ENCODE measurements around the gene TPM3. TPM values are rescaled to one million over a fixed set of nuclear protein-coding genes. Genes with fewer than 3 reads are reported as not detected.
A peak's percentile ranks its signal among the peaks of the same experiment; 100 is the strongest.
"Not testable (repeated sequence)": the region's sequence is repeated elsewhere in the genome, so short reads cannot be mapped to it uniquely, and the experiment has no call there.

The TPM3 gene
- polyA plus RNA-seq, 4 donors = 249 to 292 (median 288) TPM

DNA sequence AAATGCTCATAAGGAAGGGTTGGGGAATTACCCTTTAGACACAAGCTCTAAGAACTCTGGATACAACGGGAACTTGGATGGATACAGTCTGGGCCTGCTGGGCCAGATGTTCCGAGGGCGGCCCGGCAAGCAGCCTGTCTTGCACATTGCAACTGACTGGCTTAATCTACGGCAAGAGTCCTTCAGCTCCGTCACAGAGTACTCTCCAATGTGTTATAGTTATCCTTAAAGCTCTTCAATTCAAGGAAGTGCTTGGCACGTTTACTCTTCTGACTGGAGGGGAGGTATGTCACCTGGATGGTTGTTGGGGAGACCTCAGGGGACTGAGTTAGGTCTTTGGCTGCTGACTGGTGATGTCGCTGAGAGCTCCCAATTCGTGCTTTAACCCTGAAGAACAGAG lies 15.4 kb upstream of the TPM3 start:
- DNase-seq (ENCODE audit: low read depth in 4 of 4, low spot score in 2 of 4) = no peak

DNA sequence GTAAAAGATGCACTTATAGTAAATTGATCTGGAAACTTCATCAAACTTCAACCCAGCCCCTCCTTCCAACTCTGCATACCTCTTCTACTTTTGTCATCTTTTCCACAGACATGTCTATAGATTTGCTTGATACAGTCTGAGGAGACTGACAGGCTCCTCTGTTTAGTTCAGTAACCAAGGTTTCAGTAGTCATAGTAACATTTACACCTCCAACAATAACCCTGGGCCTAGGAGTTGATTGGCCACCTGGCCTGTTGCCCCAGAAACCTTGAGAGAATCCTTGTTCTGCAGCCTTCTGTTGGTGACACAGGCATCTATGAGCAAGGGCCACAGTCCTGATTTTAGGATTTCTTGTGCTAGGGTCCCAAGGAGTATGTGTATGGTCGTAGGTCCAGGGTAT lies 14.3 kb upstream of the TPM3 start, which contains the start of gene CFAP141:
Gene CFAP141 (minus strand): TSS at position 138 of the 400 bp plus-strand sequence. CDS start 26 bp downstream, at position 112.
- no peak for DNase-seq (ENCODE audit: low read depth in 4 of 4, low spot score in 2 of 4)

DNA sequence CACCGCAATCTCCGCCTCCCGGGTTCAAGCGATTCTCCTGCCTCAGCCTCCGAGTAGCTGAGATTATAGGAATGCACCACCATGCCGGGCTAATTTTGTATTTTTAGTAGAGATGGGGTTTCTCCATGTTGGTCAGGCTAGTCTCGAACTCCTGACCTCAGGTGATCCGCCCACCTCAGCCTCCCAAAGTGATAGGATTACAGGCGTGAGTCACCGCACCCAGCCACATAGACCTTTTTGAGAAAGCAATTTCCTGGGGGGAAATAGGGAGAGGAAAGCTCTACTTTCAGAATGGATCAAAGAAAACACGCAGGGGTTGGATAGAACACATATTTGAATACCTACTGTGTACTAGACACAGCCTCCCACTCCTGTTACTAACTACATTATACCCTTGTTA lies 13.9 kb upstream of the TPM3 start:
- not testable (repeated sequence) for DNase-seq (ENCODE audit: low read depth in 4 of 4, low spot score in 2 of 4)

DNA sequence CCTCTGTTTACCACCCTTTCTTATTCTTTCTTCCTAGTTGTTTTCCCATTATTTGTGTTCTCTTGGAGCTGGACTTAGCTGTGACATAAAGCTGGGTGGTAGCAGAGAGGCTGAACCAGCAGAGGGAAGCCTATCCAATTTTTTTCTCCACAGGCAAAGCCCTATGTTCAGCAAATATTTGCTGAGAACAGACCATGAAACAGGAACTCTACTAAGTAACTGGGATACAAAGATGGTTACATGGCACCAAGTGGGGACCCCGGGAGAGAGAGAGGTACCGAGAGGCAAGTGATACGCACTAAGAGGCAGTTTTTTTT lies 7.6 kb upstream of the TPM3 start:
- no peak for DNase-seq (ENCODE audit: low read depth in 4 of 4, low spot score in 2 of 4)

DNA sequence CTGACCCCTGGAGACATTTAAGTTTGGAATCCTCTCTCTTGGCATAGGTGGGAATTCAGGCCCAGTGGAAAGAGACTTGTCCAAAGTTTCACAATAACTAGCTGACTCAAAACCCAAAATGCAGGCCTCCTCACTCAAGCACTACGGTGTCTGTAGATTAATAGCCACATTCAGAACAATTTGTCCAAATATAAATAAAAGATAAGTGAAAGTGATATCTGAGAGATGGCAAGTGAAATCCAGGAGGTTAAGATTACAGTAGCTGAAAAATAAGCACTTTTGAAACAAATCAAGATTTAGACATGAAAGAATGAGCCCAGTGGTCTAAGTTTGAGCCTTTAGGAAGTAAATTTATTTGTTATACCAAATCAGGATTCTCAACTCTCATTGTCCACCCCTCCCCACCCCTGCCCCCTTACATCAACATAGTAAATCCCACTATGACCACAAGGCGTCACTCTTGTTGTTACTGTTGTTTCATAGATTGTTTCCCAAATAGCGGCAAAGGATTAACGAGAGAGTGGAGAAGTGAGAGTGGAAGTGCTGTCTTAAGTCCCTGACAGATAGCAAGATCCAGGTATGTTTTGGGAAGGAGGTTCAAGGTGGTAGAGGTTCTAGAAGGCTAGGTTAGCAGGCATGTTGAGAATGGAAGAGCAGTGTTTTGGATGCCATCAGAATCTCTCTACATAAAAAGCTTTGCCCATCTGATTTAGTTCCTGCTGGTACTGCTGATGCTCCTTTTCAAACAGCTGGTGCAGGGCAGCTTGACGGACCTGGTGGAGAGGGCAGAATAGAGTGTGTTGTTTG lies 7.1 kb upstream of the TPM3 start:
- DNase-seq (ENCODE audit: low read depth in 4 of 4, low spot score in 2 of 4) = peak in 2 of 4 donors; percentile 31 to 75

DNA sequence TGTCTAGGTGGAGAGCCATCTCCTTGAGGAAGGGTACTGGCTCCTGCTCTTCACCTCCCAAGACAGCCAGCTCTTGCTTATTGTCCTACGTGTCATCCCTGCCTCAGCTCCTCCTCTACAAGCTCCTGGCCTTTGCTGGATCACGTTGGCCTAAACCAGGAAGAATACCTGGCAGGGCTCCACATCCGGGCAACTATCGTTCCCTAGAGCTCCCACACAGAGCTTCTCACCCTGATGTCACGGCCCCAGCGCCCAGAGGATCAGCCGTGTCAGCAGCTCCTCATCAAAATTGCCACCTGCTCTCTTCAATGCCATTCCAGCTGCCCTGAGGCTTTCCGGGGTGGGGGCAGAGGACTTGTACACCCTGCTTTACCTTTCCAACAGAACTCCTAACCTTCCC lies 1.9 kb upstream of the TPM3 start:
- no peak for DNase-seq (ENCODE audit: low read depth in 4 of 4, low spot score in 2 of 4)

DNA sequence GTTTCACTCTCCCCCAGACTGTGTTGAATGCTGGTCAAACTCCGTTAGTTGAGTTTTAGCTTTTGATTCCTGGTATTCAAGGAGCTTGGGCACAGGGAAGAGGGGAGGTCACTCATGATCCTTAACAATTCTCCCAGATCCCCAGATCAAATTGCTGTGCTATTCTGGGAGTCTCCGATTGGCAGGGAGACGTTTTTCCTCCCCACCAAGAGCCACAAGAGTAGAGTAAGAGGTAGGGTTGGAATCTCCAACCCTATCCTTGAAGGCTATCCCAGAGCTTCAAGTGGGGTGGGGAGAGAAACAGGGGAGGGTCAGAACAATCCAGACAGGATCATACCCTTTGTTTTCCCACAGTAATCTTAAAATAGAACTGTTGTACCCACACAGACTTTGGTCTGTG lies 576 bp upstream of the TPM3 start:
- DNase-seq (ENCODE audit: low read depth in 4 of 4, low spot score in 2 of 4) = no peak

DNA sequence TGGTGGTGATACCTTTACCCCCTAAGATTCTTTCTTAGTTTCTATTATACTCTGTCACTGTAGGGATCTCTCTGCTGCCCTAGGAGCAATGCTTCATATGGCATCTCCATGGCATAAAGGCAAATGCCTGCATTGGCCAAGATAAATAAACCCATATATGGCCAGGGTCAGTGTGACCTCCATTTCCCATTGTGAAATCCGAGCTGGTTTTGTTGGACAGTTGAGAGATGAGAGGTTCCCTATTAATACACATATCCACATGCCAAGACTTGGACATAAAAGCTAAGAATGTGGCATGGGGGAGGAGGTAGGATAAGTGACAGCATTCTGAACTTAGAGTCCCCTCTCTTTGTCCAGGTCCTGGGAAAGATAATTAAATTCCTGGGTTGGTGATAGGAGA lies 1.4 kb downstream of the TPM3 start:
- no peak for DNase-seq (ENCODE audit: low read depth in 4 of 4, low spot score in 2 of 4)

DNA sequence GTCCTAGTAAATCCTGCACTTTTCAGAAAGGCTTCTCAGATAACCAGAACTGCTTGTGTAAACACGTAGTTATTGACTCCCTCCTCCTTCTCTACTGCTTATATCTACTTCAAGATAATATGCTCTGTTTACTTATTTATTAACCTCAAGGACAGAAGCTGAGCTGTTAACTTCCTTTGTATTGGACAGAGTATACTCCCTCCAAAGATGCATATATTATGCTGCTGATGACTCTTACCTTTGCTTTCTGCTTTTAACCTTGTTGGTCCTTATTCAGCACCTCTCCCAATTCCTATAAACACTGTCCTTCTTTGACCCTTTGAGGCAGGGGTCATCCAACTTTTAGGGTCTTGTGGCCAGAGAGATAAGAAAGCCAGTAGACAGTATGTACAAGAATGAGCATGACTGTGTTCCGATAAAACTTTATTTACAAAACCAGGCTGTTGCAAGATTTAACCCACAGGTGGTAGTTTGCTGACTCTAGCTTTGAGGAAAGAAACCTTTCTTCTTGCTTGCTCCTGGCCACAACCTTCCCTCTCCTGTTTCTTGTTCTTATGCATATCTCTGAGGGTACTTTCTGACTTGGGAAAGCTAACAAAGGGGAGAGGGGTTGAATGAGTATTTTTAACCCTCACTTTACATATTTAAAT lies 4.9 kb downstream of the TPM3 start:
- no peak for DNase-seq (ENCODE audit: low read depth in 4 of 4, low spot score in 2 of 4)

DNA sequence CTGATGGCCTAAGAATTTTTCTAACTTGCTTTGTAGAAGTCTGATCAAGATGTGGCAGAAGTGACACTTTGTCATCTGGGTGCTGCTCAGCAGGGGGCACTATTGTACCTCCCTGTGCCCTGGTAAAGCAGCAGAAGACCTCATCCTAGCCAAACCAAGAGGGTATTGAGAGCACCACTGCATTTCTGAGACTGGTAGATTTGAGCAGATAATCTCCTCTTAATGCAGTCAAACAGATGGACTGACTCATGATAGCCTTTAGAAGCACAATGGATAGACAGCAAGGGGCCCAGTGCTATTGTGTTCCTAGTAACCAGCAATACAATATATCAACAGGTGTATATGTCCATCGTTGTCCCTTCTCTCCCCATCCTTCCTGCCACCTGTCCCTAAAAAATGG lies 5.7 kb downstream of the TPM3 start:
- DNase-seq (ENCODE audit: low read depth in 4 of 4, low spot score in 2 of 4) = no peak

DNA sequence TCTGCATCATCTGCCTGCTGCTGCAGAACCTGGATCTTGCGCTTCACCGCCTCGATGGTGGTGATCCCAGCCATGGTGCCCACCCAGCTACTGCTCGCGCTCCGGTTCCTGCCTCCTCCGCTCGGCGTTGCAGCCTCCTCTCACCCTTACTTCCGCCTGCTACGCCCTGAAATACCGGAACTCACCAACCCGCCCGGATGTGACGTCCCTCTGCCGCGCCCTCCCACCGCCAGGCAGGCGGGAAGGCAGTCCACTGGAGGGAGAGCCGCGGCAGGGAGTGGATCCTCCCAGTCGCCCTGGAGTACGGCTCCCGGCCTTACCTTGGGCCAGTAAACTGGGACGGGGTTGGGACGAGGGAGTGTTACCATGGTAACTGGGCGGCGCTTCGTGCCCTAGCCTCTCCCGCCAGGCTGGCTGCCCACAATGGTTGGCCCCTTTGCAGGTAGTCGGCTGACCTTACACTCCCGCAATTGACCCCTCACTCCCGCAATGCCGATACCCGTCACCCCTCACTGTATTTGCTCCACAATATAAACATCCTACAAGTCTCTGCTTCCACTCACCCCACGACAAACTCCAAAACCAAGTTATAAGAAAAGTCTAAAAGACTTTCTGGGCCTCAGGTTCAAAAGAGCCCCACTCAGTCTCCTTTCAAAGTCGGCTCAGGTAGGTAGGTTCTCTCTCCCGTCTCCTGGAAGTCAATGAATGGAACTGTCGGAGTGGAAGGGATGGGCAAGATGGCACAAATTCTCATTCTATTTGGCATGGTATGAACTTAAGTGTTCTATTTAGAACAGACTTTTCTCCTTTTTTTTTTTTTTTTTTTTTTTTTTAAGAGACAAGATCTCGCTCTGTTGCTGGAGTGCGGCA lies 8.6 kb downstream of the TPM3 start:
- peak; percentile 70 to 90 (median 84) for DNase-seq (ENCODE audit: low read depth in 4 of 4, low spot score in 2 of 4)

DNA sequence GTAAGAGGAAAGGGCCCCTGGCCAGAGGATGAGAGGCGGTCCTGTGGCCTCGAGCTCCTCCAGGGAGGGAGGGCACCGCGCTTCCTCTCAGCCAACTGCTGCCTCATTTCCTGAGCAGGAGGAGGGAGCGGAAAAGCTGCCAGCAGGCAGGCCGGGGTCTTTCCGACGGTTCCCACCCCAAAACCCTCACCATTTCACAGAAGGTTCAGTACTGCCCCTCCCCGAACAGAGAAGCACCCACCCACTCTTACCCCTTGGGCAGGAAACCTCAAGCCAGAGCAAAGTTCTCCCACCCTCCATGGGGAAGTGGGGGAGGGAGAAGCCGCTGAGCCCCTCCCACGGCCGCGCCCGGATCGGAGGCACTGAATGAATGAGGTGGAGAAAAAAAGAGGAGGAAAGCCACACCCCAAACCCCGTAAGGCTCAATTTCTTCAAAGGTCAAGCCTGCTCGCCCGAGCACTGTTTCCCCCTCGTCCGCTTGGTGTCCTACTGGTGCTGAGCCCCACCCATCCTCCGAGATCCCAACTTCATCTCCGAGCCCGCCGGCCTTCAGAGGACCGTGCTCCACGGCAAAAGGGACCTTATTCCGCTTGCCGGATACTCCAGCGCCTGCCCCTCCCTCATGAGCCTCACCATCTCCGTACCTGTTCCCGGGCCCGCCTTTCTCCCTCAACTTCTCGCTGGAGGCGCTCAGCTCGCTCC lies 9.4 kb downstream of the TPM3 start:
- DNase-seq (ENCODE audit: low read depth in 4 of 4, low spot score in 2 of 4) = peak in 1 of 4 donors; percentile 23

DNA sequence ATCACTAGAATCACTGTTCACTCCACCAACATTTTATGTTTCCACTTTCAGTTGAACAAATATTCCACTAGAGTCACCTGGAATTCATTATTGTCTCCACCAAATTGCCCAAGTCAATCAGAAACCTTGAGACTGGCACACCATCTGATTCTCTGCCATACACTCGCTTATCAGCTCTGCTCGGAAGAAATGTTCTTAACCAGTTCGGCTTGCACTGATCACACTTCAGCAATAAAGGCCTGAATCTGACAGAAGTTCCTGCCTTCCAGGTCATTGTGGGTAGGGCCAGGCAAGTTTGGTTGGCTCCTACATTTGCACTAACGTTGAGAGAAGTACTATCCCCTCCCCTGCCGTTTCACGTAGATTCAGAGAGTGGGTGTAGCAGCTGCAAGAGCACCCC lies 10.0 kb downstream of the TPM3 start:
- DNase-seq (ENCODE audit: low read depth in 4 of 4, low spot score in 2 of 4) = no peak

DNA sequence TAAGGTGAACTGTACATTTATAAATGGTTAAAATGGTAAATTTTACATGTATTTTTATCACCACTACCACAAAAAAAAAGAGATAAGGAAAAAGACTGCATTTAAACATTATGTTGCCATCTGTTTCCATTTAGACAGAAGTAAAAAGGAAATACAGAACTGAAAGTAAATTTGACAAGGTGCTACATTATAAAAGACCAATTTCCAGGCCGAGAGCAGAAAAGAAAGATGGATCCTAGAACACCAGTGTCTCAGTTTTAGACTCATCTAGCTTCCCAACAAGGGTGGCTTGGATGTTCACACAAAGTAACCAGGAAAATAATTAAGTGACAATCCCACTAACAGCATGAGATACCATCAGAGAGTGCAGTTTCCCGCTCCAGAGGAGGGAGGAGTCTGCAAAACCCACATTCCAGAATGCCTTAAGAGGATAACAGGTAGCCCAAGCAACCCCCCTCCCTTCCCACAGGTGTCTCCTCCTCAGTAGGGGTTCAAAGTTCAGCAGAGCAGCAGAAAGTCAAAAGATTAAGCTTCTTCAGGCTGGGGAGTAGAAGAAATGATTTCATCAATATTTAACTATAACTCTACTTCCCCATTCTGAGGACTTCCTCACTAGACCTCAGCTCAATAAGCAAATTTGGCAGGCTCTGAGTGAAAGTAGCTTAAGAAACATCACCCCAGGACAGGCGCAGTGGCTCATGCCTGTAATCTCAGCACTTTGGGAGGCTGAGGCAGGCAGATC lies 11.8 kb downstream of the TPM3 start:
- DNase-seq (ENCODE audit: low read depth in 4 of 4, low spot score in 2 of 4) = no peak

DNA sequence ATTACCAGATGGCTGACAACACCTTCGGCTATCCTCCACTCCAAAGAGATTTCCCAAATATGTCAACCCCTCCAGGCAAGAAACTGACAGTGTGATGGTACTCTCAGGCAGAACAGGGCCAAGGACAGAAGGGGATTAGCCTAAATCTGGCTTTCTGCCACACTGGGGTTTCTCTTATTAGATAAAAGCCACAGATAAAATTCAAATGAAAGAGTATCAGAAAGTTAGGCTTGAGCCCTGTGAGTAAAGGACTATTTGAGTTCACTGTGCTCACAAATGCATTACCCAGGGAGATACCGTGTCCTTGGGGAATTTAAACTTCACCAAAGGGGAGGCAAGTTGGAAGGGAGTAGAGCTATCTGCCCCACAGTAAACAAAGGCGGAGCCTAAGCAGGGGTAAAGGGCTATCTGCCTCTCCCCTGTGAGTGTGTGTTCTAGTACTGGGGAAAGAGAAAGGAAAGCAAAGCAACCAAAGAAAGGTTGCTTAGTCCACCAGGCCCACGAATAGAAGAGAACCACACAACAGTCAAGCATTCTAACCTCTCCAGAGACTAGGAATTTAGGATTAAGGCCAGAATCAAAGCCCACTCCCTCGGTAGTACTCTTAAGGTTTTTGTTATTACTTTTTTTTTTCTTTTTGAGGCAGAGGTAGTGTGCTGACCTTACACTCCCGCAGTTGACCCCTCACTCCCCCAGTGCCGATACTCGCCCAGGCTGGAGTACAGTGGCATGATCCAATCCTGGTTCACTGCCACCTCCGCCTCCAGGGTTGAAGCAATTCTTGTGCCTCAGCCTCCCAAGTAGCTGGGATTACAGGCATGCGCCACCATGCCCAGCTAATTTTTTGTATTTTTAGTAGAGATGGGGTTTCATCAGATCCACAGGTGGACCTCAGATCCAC lies 12.7 kb downstream of the TPM3 start:
- no peak for DNase-seq (ENCODE audit: low read depth in 4 of 4, low spot score in 2 of 4)

DNA sequence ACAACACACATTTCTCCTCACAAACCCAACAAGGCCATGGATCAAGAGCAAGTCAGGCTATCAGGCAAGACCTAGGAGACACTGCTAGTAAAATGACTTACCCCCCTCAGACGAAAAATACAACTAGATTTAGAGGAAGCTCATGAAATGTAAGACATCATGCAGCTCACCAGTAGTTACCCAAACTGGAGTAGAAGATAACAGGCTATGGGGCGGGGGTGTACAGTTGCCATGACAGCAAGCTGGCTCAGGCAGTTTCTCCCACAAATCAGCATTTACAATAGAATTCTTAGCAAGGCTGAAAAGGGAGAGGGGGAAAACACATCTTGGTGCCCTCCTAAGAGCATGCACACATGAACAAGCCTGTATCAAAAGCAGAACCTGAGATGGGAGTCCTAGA lies 13.9 kb downstream of the TPM3 start:
- DNase-seq (ENCODE audit: low read depth in 4 of 4, low spot score in 2 of 4) = no peak

DNA sequence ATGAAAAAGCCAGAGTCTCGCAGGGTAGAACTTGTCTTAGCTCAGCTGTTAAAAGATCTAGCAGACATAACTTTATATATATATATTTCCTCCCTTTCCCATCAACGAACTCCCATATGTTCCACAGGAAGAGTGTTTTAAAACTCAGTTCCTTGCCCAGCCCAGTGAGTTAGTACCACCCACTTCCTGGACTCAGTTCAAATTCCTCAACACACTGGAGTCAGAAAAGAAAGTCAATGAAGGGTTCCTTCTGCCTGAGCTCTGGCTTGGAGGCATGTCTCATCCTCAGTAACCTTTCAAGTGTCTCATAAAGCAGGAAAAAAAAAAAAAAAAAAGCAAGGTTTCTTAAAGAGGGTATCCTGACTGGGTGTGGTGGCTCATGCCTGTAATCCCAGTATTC lies 15.6 kb downstream of the TPM3 start:
- no peak for DNase-seq (ENCODE audit: low read depth in 4 of 4, low spot score in 2 of 4)

DNA sequence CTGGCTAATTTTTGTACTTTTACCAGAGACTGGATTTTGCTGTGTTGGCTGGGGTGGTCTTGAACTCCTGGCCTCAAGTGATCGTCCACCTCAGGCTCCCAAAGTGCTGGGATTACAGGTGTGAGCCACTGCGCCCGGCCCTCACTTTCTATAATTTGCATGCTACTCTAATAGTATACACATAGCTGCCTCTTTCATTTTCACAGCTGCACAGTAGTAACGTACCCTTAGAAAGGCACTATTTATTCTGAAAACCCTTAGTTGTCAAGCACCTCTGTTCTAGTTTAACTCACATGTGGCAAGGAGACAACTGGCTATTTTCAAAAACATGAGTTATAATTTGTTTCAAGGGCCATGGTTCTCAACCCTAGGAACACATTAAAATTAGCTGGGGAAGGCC lies 17.2 kb downstream of the TPM3 start:
- no peak for DNase-seq (ENCODE audit: low read depth in 4 of 4, low spot score in 2 of 4)

DNA sequence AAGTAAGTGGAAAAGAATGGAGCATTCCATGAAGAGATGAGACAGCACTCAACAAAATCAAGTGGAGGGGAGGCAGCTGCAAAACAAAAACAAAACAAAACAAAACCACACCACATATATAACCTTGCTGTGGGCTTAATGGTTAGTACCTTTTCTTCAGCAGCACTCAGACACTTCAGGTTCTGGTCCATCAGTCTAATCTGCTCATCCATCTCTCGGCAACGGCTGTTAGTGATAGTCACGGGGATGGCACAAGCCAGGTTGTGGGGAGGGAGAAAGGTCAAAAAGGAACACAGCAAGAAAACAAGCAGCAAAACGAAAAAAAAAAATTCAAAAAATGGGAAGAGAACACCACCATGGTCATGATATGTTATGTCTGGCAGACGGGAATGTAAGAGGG lies 20.0 kb downstream of the TPM3 start:
- DNase-seq (ENCODE audit: low read depth in 4 of 4, low spot score in 2 of 4) = no peak
